ENCODE results near the gene CTTNBP2.

CTTNBP2 gene

GRCh38 chr7:117690147-117690546 is 183.1 kb downstream of the CTTNBP2 start:
- no peak overlapping the region for H3K27ac ChIP-seq
- H3K27me3 ChIP-seq (replicated peaks), result no peaks in the 10 kb centered on the region
- H3K4me3 ChIP-seq (ENCODE audit: low read depth, low read length), result no peak overlapping the region
- in situ Hi-C loops (cut with HindIII; ENCODE audit: low pct_ligation_motif_present, low sequenced_read_pairs), result no loop called here
- no peak for DNase-seq
- no peaks in the 10 kb centered on the region for H3K36me3 ChIP-seq (replicated peaks)
- TF ChIP-seq CTCF (IDR thresholded peaks at IDR 0.05; ENCODE audit: low read depth, low read length, missing control alignments), result no peak

GRCh38 chr7:117689406-117689805 is 183.8 kb downstream of the CTTNBP2 start:
- no peaks in the 10 kb centered on the region for H3K27me3 ChIP-seq (replicated peaks)
- no peak overlapping the region for H3K27ac ChIP-seq
- no peak for DNase-seq
- H3K4me3 ChIP-seq (ENCODE audit: low read depth, low read length), result no peak overlapping the region
- no peaks in the 10 kb centered on the region for H3K36me3 ChIP-seq (replicated peaks)
- TF ChIP-seq CTCF (IDR thresholded peaks at IDR 0.05; ENCODE audit: low read depth, low read length, missing control alignments), result no peak
- in situ Hi-C loops (cut with HindIII; ENCODE audit: low pct_ligation_motif_present, low sequenced_read_pairs), result no loop called here

GRCh38 chr7:117688126-117688525 is 185.1 kb downstream of the CTTNBP2 start:
- Histone ChIP-seq H3K36me3 (replicated peaks) (no peaks in the 10 kb centered on the region), H3K27ac (no peak overlapping the region), H3K4me3 (ENCODE audit: low read depth, low read length) (no peak overlapping the region), H3K27me3 (replicated peaks) (no peaks in the 10 kb centered on the region)
- no peak for DNase-seq
- in situ Hi-C loops (cut with HindIII; ENCODE audit: low pct_ligation_motif_present, low sequenced_read_pairs), result no loop called here
- no peak for TF ChIP-seq CTCF (IDR thresholded peaks at IDR 0.05; ENCODE audit: low read depth, low read length, missing control alignments)

- TF ChIP-seq CTCF (IDR thresholded peaks at IDR 0.05; ENCODE audit: low read depth, low read length, missing control alignments), result no peak
- in situ Hi-C loops (cut with HindIII; ENCODE audit: low pct_ligation_motif_present, low sequenced_read_pairs), result no loop called here
- no peaks in the 10 kb centered on the region for H3K36me3 ChIP-seq (replicated peaks)
Measured at GRCh38 chr7:117686311-117686935, 186.8 kb downstream of the CTTNBP2 start.

GRCh38 chr7:117685795-117686194 is 187.4 kb downstream of the CTTNBP2 start:
- no peak overlapping the region for H3K4me3 ChIP-seq (ENCODE audit: low read depth, low read length)
- H3K27me3 ChIP-seq (replicated peaks), result no peaks in the 10 kb centered on the region
- in situ Hi-C loops (cut with HindIII; ENCODE audit: low pct_ligation_motif_present, low sequenced_read_pairs), result no loop called here
- no peak overlapping the region for H3K27ac ChIP-seq
- no peak for DNase-seq
- TF ChIP-seq CTCF (IDR thresholded peaks at IDR 0.05; ENCODE audit: low read depth, low read length, missing control alignments), result no peak
- H3K36me3 ChIP-seq (replicated peaks), result no peaks in the 10 kb centered on the region

More at GRCh38 chr7:117686311-117686935, 186.8 kb downstream of the CTTNBP2 start:
- H3K27ac ChIP-seq, result no peak overlapping the region
- H3K4me3 ChIP-seq (ENCODE audit: low read depth, low read length), result no peak overlapping the region
- no peaks in the 10 kb centered on the region for H3K27me3 ChIP-seq (replicated peaks)
- DNase-seq, result no peak

All from brain microvascular endothelial cell (primary cell).